Neutrophil (primary cell): ENCODE results near the gene TRAPPC12.

ENCODE experiments used
- H3K27ac ChIP-seq: fragments of 200-600 bp; sonication (generic); 2 replicates; pipeline ENCODE4 v1.5.1; 2016; ENCODE audit warnings: mild to moderate bottlenecking, moderate library complexity
- H3K27me3 ChIP-seq: fragments of 200-600 bp; sonication (generic); 2 replicates; pipeline ENCODE4 v1.6.0; 2016; ENCODE audit warnings: mild to moderate bottlenecking
- H3K36me3 ChIP-seq: fragments of 200-600 bp; sonication (generic); 2 replicates; pipeline ENCODE4 v1.5.1; 2017
- H3K4me1 ChIP-seq, 2 experiments: fragments of 200-600 bp in 1 of 2; sonication (generic) in 1 of 2; 1 replicate in 1 of 2; 2 replicates in 1 of 2; pipeline versions ENCODE4 v1.5.1 to v1.6.1; 2013 to 2016; ENCODE audit warnings: low read depth in 1 of 2, low read length in 1 of 2, mild to moderate bottlenecking in 1 of 2, moderate library complexity in 1 of 2; ENCODE audit not compliant: control insufficient read depth in 1 of 2, insufficient read depth in 1 of 2
- H3K4me3 ChIP-seq, 2 experiments: fragments of 200-600 bp in 1 of 2; sonication (generic) in 1 of 2; 1 replicate in 1 of 2; 2 replicates in 1 of 2; pipeline ENCODE4 v1.5.1; 2013 to 2016; ENCODE audit warnings: low read depth in 1 of 2, low read length in 1 of 2, mild to moderate bottlenecking in 1 of 2, moderate library complexity in 1 of 2
- H3K9me3 ChIP-seq: fragments of 200-600 bp; sonication (generic); 2 replicates; pipeline ENCODE4 v1.5.1; 2016
- TF ChIP-seq, protein P1 (sequence below): fragments of 200-600 bp; sonication (generic); IDR thresholded peaks from 2 replicates; pipeline ENCODE4 v1.5.1; 2016; ENCODE audit warnings: antibody characterized with exemption

TRAPPC12 gene

DNA sequence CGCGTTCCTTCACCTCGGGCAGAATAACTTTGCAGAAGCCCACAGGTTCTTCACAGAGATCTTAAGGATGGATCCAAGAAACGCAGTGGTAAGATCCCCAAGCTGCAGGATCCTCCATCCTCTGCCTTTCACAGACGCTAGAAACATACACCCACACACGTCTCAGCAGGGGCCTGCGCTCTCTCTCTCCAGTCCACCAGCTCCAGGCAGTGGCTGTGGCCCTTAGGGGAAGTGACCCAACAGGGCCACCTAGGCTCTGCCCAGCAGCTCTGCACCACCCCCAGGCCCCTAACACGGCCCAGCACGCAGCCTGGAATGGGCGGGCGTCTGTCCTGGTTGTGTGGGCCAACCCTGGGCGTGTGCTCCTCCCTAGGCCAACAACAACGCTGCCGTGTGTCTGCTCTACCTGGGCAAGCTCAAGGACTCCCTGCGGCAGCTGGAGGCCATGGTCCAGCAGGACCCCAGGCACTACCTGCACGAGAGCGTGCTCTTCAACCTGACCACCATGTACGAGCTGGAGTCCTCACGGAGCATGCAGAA, 99.4 kb downstream of the TRAPPC12 start:
- Histone ChIP-seq H3K27me3 (no peaks in the 10 kb centered on the region), H3K36me3 (peaks cover 83% of the 10 kb centered on the region), H3K27ac (no peak overlapping the region), H3K4me1 (no peaks in the 10 kb centered on the region), H3K4me3 (no peak overlapping the region), H3K9me3 (no peaks in the 10 kb centered on the region)
- TF ChIP-seq, protein P1, sequence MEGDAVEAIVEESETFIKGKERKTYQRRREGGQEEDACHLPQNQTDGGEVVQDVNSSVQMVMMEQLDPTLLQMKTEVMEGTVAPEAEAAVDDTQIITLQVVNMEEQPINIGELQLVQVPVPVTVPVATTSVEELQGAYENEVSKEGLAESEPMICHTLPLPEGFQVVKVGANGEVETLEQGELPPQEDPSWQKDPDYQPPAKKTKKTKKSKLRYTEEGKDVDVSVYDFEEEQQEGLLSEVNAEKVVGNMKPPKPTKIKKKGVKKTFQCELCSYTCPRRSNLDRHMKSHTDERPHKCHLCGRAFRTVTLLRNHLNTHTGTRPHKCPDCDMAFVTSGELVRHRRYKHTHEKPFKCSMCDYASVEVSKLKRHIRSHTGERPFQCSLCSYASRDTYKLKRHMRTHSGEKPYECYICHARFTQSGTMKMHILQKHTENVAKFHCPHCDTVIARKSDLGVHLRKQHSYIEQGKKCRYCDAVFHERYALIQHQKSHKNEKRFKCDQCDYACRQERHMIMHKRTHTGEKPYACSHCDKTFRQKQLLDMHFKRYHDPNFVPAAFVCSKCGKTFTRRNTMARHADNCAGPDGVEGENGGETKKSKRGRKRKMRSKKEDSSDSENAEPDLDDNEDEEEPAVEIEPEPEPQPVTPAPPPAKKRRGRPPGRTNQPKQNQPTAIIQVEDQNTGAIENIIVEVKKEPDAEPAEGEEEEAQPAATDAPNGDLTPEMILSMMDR: no peak

DNA sequence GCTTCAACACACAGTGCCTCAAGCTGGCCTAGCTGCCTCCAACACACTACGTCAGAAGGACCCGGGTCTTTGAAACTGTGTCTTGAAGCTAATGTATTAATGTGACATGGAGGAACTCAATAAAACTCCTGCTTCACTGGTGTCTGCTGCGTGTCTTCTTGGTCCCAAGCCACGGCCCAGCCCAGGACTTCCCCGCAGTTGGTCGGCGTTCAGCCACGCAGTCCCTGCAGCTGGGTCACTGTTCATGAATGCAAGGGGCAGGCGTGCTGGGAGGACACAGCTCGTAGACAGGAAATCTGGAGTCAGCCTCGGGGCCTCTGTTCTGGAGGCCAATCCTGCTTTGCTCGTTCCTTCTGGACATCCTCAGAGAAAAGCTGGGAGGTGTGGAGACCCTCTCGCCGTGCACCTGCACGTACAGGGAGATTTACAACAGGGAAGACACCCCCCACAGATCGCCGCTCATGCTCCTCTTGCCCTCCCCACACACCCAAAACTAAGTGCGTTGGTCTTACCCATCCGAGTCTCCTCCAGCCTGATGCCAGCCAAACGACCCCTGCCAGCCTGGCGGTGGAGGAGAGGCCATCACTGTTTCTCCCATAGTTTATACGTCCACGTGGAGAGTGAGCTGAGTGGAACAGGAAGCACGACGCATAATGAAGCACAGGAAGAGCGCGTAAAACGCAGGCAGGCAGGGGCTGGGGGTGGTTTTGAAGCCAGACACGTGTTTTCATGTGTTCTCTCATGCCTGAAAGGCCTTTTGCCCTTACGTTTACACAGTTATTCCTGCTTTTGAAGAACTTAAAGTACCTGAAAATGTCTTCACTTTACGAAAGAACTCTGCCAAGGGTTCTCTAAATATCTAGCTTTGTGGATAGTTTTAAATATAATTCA, 100.2 kb downstream of the TRAPPC12 start:
- TF ChIP-seq, protein P1: no peak
- no peak overlapping the region for H3K4me3 ChIP-seq
- peaks cover 78% of the 10 kb centered on the region for H3K36me3 ChIP-seq
- H3K4me1 ChIP-seq: no peaks in the 10 kb centered on the region
- no peaks in the 10 kb centered on the region for H3K27me3 ChIP-seq
- no peaks in the 10 kb centered on the region for H3K9me3 ChIP-seq
- no peak overlapping the region for H3K27ac ChIP-seq

DNA sequence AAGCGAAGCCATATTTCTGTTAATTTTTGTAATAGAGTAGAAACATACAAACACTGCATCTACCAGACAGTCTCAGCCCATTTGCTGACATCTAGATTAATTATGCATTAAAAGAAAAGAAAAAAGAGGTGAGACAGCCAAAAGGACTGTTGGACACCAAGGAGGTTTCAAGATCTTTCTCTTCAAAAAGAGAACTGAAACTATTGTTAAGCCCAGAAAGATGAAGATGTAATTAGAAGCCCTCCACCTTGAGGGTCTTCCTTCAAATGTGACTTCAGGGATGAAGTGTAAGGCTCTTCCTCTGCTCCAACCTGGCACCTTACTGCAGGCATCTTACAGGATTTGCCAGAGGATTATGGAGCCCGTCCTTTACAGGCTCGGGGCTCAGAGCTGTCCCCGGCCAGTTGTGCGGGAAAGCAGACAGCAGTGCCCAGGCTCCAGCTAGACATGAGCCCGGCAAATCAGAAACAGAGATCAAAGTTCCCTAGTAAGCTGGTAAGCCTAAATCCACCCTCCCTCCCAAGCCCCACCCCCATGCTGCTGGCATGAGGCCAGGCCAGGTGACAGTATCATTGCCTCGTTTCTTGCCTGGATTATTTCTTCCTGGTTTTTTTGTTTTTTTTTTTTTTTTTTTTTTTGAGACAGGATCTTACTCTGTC, 101.0 kb downstream of the TRAPPC12 start:
- H3K27ac ChIP-seq: no peak overlapping the region
- no peaks in the 10 kb centered on the region for H3K9me3 ChIP-seq
- no peaks in the 10 kb centered on the region for H3K4me1 ChIP-seq
- peaks cover 74% of the 10 kb centered on the region for H3K36me3 ChIP-seq
- no peaks in the 10 kb centered on the region for H3K27me3 ChIP-seq
- no peak overlapping the region for H3K4me3 ChIP-seq
- TF ChIP-seq, protein P1: no peak

DNA sequence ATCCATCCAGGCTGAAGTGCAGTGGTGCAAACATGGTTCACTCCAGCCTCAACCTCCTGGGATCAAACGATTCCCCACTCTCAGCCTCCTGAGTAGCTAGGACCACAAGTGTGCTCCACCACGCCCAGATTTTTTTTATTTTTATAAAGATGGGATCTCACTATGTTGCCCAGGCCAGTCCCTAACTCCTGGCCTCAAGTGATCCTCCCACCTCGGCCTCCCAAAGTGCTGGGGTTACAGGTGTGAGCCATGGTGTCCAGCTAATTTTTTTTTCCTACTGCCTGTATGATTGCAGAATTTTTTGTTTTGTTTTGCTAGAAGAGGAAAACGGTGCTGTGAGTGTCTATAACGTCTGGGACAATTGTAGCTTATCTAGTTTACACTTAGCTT, 101.5 kb downstream of the TRAPPC12 start:
- H3K4me1 ChIP-seq: no peaks in the 10 kb centered on the region
- TF ChIP-seq, protein P1: no peak

DNA sequence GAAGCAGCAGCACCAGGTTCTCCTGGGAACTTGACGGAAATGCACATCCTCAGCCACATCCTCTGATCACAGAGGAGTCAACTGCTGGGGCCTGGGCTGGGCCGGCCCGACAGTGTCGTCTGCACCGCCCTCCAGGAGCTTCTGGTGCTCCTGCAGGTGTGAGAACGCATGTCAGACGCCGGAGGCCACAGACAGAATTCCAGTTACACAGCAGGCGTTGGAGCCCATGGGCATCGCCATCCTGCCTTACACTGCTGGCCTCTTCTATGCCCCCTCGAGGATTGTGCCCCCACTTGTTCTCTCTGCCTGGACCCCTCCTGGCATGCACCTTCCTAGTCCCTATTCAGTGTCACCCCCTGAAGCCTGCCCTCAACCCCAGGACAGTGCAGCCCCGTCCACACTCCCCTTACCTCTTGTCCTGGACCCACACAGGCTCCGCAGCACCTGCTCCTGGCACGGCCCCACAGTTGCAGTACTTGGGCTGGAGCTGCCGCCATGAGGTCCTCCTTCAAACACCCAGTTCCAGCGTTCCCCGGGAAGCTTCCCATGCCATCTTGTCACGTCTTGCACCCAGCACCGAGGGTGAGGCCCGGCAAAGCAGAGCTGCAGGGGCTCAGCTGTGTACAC, 102.4 kb downstream of the TRAPPC12 start:
- Histone ChIP-seq H3K27me3 (no peaks in the 10 kb centered on the region), H3K9me3 (no peaks in the 10 kb centered on the region), H3K36me3 (peaks cover 69% of the 10 kb centered on the region), H3K4me3 (no peak overlapping the region), H3K4me1 (no peaks in the 10 kb centered on the region), H3K27ac (no peak overlapping the region)
- TF ChIP-seq, protein P1: no peak

More for the DNA sequence above, 101.5 kb downstream of the TRAPPC12 start:
- H3K9me3 ChIP-seq: no peaks in the 10 kb centered on the region
- H3K4me3 ChIP-seq: no peak overlapping the region
- no peak overlapping the region for H3K27ac ChIP-seq
- H3K27me3 ChIP-seq: no peaks in the 10 kb centered on the region
- H3K36me3 ChIP-seq: peaks cover 72% of the 10 kb centered on the region
